Stimulated activated CD4-positive, alpha-beta T cell treated with anti-CD3 and anti-CD28 coated beads, Interleukin-1b, Interleukin-23, amount 100 ng/mL, for 48 hours (primary cell): Measurements from ENCODE around the gene RAB8B.
"Not testable (repeated sequence)": the region's sequence is repeated elsewhere in the genome, so short reads cannot be mapped to it uniquely, and the experiment has no call there.

Experiments used
- DNase-seq: peaks from one replicate; pipeline ENCODE4 v3.0.0-alpha.2; 2020

The RAB8B gene

DNA sequence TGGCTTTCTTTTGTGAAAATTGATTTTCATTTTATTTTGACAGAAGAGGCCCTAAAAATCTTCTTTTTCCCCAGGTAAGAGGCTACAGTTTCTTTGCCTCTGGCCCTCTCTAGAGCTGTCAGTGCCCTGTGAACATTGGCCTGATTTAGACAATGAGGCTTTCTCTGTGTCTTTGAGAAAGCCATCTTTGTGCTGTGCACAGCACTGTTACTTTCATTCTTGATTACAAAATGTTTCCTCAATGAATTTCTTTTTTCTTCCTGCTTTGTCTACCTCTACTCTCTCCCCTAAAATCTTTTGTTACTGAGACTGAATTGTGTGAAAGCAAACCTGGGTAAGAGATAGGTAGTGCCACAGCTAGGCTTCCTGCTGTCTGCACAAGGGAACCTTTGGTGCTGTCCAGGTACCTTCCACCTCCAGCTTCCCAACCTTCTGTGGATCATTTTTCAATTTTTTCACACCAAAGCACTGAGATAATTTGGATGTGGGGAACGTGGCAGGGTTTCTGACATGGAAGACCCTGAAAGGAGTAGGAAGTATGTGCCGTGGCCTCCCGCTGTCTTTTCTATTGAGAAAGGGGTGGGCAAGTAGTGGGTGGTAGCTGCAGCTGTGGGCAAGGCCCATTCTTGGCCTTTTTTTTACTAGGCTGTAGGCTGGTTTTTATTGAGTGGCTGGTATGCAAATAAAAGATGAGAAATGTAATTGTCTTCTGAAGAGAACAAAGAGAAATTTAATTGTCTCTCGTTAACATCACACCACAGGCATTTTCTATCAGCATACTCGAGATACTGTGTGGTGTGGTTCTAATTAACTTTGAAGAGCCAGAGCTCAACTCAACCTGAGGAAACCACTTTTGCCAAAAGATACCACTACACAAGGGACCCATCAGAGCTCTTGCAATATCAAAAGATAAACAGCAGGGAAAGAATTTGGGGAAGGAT lies 21.0 kb downstream of the RAB8B start:
- DNase-seq: no peak

DNA sequence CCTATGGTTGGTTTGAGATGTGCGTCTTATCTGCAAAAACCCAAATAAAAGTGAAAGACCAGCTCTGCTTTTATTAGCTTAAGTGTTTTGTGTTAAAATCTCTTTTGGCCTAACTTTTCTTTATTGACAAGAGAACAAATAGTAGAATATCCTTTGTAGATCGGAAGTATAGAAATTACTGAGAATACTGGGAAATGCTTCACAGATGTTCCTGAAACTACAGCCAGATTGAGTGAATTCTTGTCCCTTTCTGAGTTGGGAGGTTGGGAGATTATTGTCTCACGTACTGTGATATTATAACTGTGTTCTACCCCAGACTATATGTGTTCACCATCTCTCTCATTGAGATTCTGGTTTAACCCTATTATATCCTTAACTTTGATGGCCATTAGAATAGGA lies 21.7 kb downstream of the RAB8B start:
- no peak for DNase-seq

DNA sequence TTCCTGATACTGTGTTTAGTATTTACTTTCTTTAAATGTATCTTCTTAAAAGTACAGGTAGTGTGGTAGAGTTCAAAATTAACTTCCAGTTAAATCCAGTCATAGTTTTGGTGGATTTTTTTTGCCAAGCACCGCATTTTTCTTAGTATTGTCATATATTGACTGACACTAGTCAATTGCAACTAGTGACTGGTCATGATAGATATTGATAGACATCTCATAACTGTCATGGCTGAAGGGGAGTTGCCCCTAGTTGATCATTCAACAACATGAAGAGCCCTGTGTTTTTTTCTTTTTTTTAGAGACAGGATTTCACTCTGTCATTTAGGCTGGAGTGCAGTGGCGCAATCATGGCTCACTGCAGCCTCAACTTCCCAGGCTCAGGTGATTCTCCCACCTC lies 22.1 kb downstream of the RAB8B start:
- no peak for DNase-seq

DNA sequence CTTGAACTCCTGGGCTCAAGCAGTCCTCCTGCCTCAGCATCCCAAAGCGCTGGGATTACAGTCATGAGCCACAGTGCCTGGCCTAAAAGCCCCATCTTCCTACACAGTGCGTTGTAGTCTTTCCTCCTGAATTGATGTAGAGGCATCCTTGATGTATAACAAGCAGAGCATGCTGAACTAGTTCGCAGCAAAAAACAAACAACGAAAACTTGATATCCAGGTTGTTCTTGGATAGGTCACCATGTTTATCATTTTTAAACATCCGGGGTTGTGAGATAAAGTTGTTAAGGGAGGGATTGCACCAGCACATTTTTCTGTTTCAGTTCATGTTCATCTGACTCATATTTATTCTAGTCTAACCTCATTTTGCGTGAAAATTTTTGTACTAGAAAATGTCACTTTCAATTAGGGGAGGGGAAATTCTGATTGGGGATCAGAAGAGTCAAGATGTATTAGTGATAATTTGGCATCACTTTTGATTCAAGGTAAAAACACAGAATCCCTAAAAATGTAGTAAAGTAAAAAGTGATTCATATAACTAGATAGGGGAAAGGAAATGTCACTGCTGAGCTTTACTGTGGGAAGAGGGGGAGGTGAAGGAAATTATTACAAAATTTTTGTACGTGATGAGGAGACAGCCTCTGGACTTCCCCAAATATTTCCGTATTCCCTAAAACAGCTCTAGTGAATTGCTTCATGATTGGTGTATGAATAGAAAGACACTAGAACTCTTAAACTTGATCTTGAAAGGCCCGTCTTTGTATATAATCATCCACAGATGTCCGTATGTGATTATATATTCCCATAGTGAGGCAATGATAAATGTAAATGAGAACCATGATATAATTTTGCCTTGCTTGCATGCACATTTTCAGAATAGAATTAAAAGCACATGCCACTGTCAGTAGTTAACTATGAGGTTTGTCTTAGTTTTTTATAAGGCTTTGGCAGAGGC lies 22.9 kb downstream of the RAB8B start:
- DNase-seq: no peak

DNA sequence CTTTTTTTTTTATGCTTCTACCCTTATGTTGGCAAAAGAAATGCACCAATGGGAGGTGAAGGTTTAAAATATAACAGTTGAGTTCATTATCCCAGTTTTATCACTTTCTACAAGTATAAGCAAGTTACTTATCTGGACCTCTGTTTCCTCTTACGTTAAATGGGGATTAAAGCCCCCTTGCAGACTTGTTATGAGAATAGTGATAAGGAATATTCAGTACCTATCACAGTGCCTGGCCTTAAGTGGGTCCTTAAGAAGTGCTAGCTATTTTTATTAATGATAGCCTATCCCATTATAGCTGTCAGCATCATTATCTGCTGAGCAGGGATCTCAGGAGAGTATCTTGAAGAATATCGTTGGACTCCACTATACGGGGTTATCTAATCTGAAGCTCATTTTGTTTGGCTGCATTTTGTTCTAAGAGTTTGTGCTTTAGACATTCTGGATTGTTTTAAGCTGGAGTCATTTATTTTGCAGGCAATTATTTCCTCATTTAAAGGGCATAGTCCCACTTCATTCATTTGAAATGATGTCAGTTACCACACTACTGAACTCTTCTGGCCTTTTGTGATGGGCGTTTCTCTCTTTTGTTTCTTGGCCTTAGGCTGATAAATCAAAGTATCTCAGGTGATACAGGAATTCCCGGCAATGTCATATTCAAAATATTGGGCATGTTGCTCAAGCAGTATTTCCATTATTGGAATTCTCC lies 28.8 kb downstream of the RAB8B start:
- DNase-seq: no peak

DNA sequence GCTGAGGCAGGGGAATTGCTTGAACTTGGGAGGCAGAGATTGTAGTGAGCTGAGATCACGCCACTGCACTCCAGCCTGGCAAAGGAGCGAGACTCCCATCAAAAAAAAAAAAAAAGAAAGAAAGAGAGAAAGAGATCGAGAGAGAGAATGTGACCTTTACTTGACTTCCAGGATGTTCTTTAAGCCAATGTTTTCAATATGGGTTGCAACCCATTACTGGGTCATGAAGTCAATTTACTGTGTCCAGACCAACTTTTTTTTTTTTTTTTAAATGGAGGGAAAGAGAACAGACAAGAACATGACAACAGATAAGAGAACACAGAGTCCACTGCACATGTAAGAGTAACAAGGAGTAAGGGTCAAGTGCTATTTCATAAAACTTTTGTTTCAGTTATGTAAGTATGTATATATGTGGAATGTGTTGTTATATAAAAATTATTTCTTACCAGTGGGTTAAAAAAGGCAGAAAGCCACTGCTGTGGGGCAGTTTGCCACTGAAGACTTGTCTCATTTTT lies 29.8 kb downstream of the RAB8B start:
- no peak for DNase-seq

DNA sequence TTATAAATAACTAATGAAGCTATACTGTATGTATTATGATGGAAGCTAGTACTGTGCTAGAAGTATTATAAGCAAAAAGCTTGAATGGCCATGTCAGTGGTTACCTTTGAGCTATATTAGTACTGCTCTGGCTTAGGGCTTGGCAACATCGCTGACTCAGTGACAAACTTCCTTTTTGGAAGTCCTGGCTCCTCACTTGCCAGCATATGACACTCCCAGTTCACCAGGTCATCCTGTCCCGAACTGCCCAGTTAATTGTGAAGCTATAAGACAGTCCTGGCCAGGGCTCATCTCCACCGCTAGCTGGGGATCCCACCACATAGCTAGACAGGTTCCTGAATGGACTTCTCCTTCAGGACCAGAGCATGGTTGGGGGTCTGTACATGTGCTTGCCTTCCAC lies 31.9 kb downstream of the RAB8B start:
- no peak for DNase-seq

DNA sequence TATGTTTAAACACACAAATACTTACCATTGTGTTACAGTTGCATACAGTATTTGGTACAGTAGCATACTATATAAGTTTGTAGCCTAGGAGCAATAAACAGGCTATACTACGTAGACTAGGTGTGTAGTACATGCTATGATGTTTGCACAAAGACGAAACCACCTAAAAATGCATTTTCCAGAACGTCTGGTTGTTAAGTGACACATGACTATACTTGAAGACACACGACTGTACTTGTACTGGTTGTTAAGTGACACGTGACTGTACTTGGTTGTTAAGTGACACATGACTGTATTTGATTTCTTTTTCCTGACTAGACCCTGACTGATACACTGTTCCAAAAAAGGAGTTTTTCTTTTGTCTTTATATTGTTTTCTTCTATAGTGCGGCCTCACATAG lies 34.1 kb downstream of the RAB8B start:
- DNase-seq: no peak

DNA sequence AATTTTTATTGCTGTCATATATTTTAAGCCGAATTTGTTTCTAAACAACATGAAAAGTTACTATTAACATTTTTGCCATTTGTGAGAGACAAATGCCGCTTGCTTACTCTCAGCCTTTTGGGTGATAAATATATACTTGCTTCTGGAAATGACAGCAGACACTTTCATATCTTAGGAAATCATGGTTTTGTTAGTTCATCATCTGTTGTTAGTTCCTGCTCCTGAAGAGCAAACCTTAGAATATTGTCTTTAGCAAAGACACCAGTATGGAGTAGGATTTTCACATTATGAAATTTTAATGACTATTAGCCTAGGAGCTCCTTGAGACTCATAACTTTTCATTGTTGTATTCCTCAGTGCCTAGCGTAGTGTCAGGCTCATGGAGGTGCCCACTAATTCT lies 36.0 kb downstream of the RAB8B start:
- DNase-seq: no peak

DNA sequence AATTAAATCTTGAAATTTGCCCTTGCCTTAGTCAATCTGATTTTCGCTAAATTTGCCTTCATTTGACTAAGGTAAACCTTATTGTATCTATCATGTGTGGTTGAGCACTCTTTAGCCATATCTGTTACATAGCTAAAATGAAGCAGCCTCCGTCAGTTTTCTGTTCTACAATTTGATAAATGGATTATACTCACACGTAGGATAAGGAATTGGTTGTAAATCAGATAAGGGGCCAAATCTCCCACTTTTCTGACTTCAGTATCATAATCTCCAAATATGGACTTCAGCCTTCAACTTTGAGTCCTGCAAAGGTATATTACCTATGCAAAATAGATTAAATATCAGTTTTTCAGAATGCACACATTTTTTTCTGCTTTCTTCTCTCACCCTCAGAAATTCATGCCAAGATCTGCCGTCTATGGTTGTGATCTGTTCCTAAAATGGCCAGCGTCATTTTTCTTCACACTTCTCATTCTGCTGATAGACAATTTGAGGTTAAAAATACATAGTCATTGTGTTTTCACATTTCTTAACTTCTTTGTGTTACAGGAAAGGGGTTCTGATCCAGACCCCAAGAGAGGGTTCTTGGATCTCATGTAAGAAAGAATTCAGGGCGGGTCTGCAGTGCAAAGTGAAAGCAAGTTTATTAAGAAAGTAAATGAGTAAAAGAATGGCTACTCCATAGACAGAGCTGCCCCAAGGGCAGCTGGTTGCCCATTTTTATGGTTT lies 36.9 kb downstream of the RAB8B start:
- no peak for DNase-seq

DNA sequence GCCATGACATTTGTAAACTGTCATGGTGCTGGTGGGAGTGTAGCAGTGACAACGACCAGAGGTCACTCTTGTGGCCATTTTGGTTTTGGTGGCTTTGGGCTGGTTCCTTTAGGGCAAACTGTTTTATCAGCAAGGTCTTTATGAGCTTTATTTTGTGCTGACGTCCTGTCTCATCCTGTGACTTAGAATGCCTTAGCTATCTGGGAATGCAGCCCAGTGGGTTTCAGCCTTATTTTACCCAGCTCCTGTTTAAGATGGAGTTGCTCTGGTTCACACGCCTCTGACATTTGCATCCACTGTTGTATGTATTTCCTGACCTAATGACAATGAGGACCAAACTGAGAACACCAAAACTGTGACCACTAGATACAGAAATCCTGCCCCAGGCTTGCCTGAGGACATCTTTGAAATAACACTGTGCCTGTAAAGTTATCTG lies 37.6 kb downstream of the RAB8B start:
- DNase-seq: no peak

DNA sequence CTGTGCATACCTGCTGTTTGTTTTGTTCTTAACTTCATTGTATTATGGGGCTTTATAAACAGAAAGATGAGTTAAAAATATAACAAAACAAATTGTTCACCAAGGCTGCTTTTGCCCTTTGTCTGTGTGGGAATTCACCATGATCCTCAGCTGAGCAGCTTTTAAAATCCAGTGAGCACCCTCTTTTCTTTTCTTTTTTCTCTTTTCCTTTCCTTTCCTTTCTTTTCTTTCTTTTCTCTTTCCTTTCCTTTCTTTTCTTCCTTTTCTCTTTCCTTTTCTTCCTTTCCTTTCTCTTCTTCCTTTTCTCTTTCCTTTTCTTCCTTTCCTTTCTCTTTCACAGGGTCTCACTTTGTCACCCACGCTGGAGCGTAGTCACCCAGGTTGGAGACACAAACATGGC lies 38.3 kb downstream of the RAB8B start:
- DNase-seq: no peak

DNA sequence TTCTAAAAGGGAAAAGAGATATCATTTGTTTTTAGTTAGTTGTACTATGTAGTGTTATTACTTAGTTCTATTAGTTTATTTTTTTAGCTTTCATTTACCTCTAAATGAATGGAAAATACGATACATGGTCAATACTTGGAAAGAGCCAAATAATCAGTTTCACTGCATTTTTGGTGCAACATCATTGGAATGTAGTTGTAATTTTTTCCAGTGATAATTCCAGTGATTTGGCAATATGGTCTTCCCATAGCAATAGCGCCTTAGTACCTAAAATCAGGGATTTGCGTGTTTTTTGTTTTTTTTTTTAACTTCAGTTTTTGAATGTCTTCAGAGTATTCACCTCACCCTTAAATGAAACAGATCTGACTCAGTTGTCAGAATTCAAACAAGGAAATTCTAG lies 41.8 kb downstream of the RAB8B start:
- DNase-seq: no peak

DNA sequence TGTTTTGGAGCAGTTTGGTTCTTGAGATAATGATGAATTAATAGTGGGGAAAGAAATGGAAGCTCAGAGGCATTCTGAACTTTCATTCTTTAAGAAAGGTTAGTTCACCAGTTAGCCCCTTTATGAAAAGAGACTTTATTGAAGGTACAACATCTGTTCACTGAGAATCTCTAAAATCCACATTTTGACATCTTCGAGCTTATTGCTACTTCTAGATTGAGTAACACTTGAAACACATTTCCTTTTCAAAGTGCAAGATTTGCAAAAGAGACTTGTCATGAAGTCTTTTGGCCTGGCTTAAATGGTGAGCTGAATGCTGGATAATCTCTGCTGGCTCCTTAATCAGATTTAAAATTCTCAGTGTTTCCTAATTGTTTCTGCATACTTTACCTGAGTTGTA lies 42.3 kb downstream of the RAB8B start:
- DNase-seq: no peak

DNA sequence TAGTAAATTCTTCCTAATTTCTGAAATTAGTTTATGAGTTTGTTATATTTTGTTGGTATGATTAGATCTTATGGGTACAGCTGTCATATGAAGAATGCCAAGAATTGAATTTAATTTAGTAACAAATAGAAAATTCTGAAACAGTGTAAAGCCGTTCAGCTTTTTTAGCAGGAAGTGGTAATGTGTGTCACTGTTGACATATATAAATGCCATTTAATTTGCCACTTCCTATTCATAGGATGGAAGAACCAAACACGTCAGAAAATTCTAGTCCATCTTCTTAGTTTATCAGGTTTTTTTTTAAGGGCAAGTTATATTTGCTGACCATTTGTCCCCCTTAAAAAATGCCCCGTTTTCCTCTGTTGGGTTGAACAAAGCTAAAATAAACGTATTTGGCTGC lies 43.0 kb downstream of the RAB8B start:
- no peak for DNase-seq

DNA sequence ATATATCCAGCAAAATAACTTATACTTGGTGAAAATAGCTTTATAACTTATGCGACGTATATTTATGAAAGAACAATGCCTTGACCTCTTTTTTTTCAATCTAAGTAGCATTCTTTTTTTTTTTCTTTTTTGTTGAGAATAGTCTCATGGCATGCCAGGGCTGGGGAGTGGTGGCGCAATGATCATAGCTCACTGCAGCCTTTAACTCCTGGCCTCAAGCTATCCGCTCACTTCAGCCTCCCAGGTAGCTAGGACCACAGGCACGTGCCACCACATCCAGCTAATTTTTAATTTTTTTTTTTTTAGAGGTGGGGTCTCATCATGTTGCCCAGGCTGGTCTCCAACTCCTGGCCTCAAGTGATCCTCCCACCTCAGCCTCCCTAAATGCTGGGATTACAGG lies 43.5 kb downstream of the RAB8B start:
- no peak for DNase-seq

DNA sequence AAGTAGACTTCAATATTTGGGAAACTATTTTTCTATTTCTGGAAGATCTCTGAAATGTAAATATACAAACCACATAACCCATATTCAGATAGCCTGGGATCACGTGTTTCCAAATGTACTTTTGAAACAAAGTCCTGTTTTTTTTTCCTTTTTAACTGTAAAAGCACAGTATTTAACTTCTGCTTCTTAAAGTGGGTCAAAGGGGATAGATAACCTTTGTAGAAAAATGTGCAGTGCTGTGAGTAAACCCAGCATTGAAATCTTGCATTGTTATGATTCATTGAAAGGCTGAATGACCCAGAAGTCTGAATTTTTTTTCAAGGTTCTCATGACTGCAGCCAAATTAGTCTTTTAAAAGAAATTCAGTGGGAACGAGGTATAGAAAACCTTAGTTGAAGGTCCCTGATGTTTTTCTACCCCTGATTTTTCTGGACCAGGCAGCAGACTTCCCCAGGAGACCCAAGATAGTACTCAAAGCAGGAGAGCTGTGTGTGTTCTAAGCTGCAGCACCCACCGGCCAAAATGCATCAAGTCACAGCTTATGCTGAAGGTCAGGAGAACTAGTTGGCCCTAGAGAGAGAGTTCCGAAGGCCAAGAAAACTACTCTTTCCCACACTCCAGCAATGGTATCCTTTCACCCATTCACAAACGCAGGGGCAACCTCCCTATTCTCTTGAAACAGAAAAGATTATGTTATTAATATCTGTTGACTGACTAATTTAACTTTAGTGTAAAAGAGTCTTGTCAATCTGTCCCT lies 44.4 kb downstream of the RAB8B start:
- no peak for DNase-seq

DNA sequence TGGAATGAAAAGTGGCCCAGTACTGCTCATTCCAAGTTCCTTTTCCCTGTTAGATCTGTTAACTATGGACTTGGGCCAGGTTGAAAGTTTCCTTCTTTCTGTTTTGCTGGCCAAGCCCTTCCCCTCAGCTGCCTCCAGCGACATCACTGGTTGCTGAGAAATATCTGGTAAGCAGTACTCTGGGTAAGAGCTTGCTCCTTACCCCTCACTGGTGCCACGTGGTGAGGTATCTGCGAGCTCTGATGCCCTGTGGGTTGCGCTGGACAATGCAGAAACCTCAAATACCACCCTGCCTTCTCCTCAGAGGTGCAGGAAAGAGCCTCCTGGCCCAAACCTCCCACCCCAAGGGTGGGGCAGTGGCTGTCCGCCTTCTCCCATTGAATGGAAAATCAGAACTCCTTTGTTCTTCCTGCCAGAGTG lies 45.1 kb downstream of the RAB8B start:
- DNase-seq: no peak

DNA sequence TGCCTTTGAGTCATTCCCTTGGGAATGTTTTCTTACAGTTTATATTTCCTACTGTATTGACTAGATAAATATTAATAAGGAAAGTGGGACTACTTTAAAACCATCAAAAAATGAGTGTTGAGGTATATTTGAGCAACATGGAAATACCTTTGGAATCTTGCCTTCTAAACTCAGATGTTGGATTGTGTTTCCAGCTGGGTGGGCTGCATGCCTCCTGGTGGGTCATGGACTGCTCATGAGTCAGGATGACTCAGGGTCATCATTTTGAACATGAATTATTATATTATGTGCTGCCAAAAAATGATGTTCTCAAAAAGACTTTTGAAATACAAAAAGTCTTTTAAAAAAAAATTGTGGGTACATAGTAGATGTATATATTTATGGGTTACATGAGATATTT lies 46.9 kb downstream of the RAB8B start:
- DNase-seq: no peak

DNA sequence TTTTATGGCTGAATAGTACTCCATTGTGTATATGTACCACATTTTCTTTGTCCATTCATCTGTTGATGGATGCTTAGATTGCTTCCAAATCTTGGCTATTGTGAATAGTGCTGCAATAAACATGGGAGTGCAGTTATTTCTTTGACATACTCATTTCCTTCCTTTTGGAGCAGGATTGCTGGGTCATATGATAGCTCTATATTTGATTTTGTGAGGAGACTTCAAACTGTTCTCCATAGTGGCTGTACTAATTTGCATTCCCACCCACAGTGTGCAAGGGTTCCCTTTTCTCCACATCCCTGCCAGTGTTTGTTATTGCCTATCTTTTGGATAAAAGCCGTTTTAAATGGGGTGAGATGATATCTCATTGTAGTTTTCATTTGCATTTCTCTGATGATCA lies 47.7 kb downstream of the RAB8B start:
- not testable (repeated sequence) for DNase-seq

DNA sequence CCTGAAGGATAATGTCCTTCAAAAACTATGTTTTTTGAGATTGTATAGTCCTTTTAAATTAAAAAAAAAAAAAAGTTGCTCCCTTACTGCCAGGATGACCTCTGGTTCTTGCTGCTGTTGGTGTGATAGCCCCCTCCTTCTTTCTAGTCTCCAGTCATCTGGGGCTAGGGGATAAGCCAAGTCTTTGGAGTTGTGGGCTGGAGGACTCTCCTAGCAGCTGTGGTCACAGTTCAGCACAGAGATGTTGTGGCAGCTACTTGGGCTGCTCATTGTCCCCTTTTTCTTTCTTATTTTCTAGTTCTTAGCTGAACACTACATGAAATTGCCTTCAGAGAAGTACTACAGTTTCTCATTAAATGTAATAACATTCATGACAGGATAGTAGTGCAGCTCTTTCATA lies 48.8 kb downstream of the RAB8B start:
- no peak for DNase-seq
